AG04449 (cell line): ENCODE data around the gene DTD2.

Experiments
- CTCF ChIA-PET: fragments of 350-600 bp; formaldehyde crosslinking; extraction: SDS; loops from one replicate; lab custom pipeline; 2021; ENCODE audit warnings: antibody characterized with exemption; lab: Yijun Ruan, JAX
- POLR2A ChIA-PET: fragments of 400-600, 350-600 bp; formaldehyde crosslinking; extraction: SDS; loops from one replicate; lab custom pipeline; 2020; ENCODE audit warnings: antibody characterized with exemption, inconsistent platforms; lab: Yijun Ruan, JAX
- DNase-seq: peaks from one replicate; pipeline ENCODE4 v3.0.0-alpha.2; 2010; ENCODE audit warnings: low read depth, low spot score
- H3K4me3 ChIP-seq: 2 replicates; pipeline ENCODE4 v1.5.1; 2011; ENCODE audit warnings: low read depth, mild to moderate bottlenecking, control low read depth, low read length
- CTCF ChIP-seq: IDR thresholded peaks from one replicate; pipeline ENCODE4 v1.5.1; 2011; ENCODE audit warnings: mild to moderate bottlenecking, moderate library complexity, low read length, control low read depth, inconsistent platforms; ENCODE audit not compliant: insufficient read depth; ENCODE audit errors: missing control alignments

DTD2 gene

GRCh38 chr14:31419179-31419966 is 37.9 kb downstream of the DTD2 start:
- TF ChIP-seq CTCF, result no peak
- POLR2A ChIA-PET, result interaction anchor here (0.7 to 2.0 kb wide), 10 partner anchors 9 to 657 kb away, joined by 3 to 11 read pairs (median 6); partner anchors contain the start of genes ARHGAP5, DTD2 and STRN3
- CTCF ChIA-PET, result interaction anchor here (0.7 to 2.6 kb wide), 9 partner anchors 9 to 836 kb away, joined by 3 to 19 read pairs (median 4); no protein-coding TSS in a partner anchor
- H3K4me3 ChIP-seq, result peak overlapping the region; percentile 100
- no peak for DNase-seq

GRCh38 chr14:31418440-31418839 is 38.9 kb downstream of the DTD2 start:
- H3K4me3 ChIP-seq, result no peak overlapping the region
- CTCF ChIA-PET, result interaction anchor here (1.3 to 1.4 kb wide), 3 partner anchors 9 to 16 kb away, joined by 3 to 5 read pairs (median 3); no protein-coding TSS in a partner anchor
- no peak for TF ChIP-seq CTCF
- DNase-seq, result no peak
- POLR2A ChIA-PET, result no interaction called here

GRCh38 chr14:31414190-31414833 is 43.0 kb downstream of the DTD2 start:
- POLR2A ChIA-PET, result no interaction called here

GRCh38 chr14:31411218-31411727 is 46.0 kb downstream of the DTD2 start:
- ChIA-PET POLR2A (interaction anchor here (1.4 kb wide), 1 partner anchor 9 kb away, joined by 6 read pairs; the partner anchor contains the start of gene HEATR5A), CTCF (interaction anchor here (0.9 kb wide), 1 partner anchor 8 kb away, joined by 3 read pairs; no protein-coding TSS in a partner anchor)
- H3K4me3 ChIP-seq, result no peak overlapping the region
- DNase-seq, result no peak
- no peak for TF ChIP-seq CTCF

More at GRCh38 chr14:31414190-31414833, 43.0 kb downstream of the DTD2 start:
- CTCF ChIA-PET, result interaction anchor here (1.6 to 2.3 kb wide), 2 partner anchors 20 to 36 kb away, joined by 4 to 7 read pairs; no protein-coding TSS in a partner anchor
- no peak overlapping the region for H3K4me3 ChIP-seq
- TF ChIP-seq CTCF, result no peak
- DNase-seq, result no peak

- no peak for DNase-seq
- ChIA-PET POLR2A (interaction anchor here (1.4 kb wide), 1 partner anchor 10 kb away, joined by 6 read pairs; the partner anchor contains the start of gene HEATR5A), CTCF (interaction anchor here (0.9 to 1.2 kb wide), 2 partner anchors 9 to 15 kb away, joined by 3 read pairs; no protein-coding TSS in a partner anchor)
- no peak for TF ChIP-seq CTCF
- no peak overlapping the region for H3K4me3 ChIP-seq
Measured at GRCh38 chr14:31410048-31410650, 47.2 kb downstream of the DTD2 start.
